AG04450 (cell line): ENCODE results near the gene CASK. TPM values are rescaled to one million over a fixed set of nuclear protein-coding genes. Genes with fewer than 3 reads are reported as not detected.

Experiments
- CTCF ChIA-PET: fragments of 300-600, 350-600 bp; formaldehyde crosslinking; extraction: SDS; loops from one replicate; lab custom pipeline; 2022; ENCODE audit warnings: antibody characterized with exemption, inconsistent platforms; lab: Charles Lee
- POLR2A ChIA-PET: fragments of 350-600 bp; formaldehyde crosslinking; extraction: SDS; loops from one replicate; lab custom pipeline; 2021; ENCODE audit warnings: antibody characterized with exemption, inconsistent platforms; lab: Yijun Ruan, JAX
- DNase-seq: peaks from one replicate; pipeline ENCODE4 v3.0.0-alpha.2; 2011; ENCODE audit warnings: low read depth, low spot score
- H3K27ac ChIP-seq: one replicate; pipeline ENCODE4 v1.5.1; 2012; ENCODE audit warnings: low read depth, low read length, control low read depth
- H3K27me3 ChIP-seq: one replicate; pipeline ENCODE4 v1.6.0; 2012; ENCODE audit warnings: low read length; ENCODE audit not compliant: control insufficient read depth, insufficient read depth
- H3K4me3 ChIP-seq: 2 replicates; pipeline ENCODE4 v1.5.1; 2011; ENCODE audit warnings: mild to moderate bottlenecking, low read depth, low read length, control low read depth
- H3K9me3 ChIP-seq: 2 replicates; pipeline ENCODE4 v1.5.1; 2012; ENCODE audit warnings: low read length; ENCODE audit not compliant: control insufficient read depth, insufficient read depth
- CTCF ChIP-seq: IDR thresholded peaks from 2 replicates; pipeline ENCODE4 v1.5.1; 2011; ENCODE audit warnings: low read depth, low read length, control low read depth, inconsistent platforms
- polyA plus RNA-seq: library from polyadenylated mRNA; depleted of rRNA; stranded (reverse); fragments of >200 nt; gene quantifications from 2 replicates; pipeline ENCODE4 v1.2.3, GENCODE V29; 2011

CASK gene
- polyA plus RNA-seq, 1 experiment: 30.0 TPM

GRCh38 chrX:41475191-41475590, 448.2 kb downstream of the CASK start:
- CTCF ChIA-PET: no interaction called here
- Histone ChIP-seq H3K4me3 (no peak overlapping the region), H3K27ac (no peak overlapping the region), H3K27me3 (no peaks in the 10 kb centered on the region), H3K9me3 (peaks cover 3% of the 10 kb centered on the region; the same call in 1 of the 2 replicates)
- DNase-seq: no peak
- no peak for TF ChIP-seq CTCF
- POLR2A ChIA-PET: no interaction called here

GRCh38 chrX:41474726-41475100, 448.6 kb downstream of the CASK start:
- Histone ChIP-seq H3K9me3 (peaks cover 3% of the 10 kb centered on the region; the same call in 1 of the 2 replicates), H3K27me3 (no peaks in the 10 kb centered on the region), H3K27ac (no peak overlapping the region), H3K4me3 (no peak overlapping the region)
- no peak for TF ChIP-seq CTCF
- no peak for DNase-seq
- POLR2A ChIA-PET: no interaction called here
- CTCF ChIA-PET: no interaction called here

GRCh38 chrX:41473936-41474725, 449.2 kb downstream of the CASK start:
- Histone ChIP-seq H3K27ac (no peak overlapping the region), H3K9me3 (peaks cover 3% of the 10 kb centered on the region; the same call in 1 of the 2 replicates), H3K27me3 (no peaks in the 10 kb centered on the region), H3K4me3 (no peak overlapping the region)
- TF ChIP-seq CTCF: no peak
- ChIA-PET CTCF (no interaction called here), POLR2A (no interaction called here)
- no peak for DNase-seq

GRCh38 chrX:41472231-41472815, 451.0 kb downstream of the CASK start:
- H3K4me3 ChIP-seq: no peak overlapping the region
- no peaks in the 10 kb centered on the region for H3K27me3 ChIP-seq
- H3K27ac ChIP-seq: no peak overlapping the region
- ChIA-PET POLR2A (no interaction called here), CTCF (no interaction called here)
- H3K9me3 ChIP-seq: peaks cover 3% of the 10 kb centered on the region; the same call in 1 of the 2 replicates
- TF ChIP-seq CTCF: no peak
- no peak for DNase-seq

- H3K27me3 ChIP-seq: no peaks in the 10 kb centered on the region
- no peak for DNase-seq
- H3K4me3 ChIP-seq: no peak overlapping the region
- H3K9me3 ChIP-seq: peaks cover 3% of the 10 kb centered on the region; the same call in 1 of the 2 replicates
- POLR2A ChIA-PET: no interaction called here
- no peak for TF ChIP-seq CTCF
- CTCF ChIA-PET: no interaction called here
- H3K27ac ChIP-seq: no peak overlapping the region
Measured at GRCh38 chrX:41471786-41472185, 451.6 kb downstream of the CASK start.
